ENCODE measurements around the gene PSD4.
"Not testable (repeated sequence)": the region's sequence is repeated elsewhere in the genome, so short reads cannot be mapped to it uniquely, and the experiment has no call there.

The PSD4 gene

DNA sequence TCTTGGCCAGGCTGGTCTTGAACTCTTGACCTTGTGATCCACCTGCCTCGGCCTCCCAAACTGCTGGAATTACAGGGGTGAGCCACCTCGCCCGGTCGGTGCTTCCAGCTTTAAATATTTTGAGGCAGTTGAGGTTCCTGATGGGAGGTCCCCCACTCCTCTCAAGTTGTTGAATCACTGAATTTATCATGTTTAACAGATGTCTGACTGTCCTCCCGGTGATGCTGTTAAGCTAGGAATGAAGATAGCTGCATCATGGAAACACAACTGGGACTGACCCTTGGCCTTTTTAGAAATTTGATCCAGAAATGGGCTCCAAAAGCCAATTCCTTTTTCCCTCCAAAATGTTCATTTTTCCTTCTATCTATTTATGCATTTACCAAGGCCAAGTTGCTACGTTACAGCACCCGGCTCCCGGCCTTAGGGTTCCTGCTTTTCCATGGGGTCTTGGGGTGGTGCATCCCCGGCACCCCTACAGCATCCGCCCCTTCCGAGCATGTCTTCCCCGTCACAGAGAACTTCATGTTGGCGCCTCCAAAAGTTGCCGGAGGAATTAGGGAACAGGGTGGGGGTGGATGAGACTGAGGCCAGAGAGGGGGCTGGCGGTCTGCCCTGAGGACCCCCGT is 61.1 kb downstream of the PSD4 start:
- no peak overlapping the region for H3K4me3 ChIP-seq (ENCODE audit: low read depth, low read length)
- TF ChIP-seq, protein P1, sequence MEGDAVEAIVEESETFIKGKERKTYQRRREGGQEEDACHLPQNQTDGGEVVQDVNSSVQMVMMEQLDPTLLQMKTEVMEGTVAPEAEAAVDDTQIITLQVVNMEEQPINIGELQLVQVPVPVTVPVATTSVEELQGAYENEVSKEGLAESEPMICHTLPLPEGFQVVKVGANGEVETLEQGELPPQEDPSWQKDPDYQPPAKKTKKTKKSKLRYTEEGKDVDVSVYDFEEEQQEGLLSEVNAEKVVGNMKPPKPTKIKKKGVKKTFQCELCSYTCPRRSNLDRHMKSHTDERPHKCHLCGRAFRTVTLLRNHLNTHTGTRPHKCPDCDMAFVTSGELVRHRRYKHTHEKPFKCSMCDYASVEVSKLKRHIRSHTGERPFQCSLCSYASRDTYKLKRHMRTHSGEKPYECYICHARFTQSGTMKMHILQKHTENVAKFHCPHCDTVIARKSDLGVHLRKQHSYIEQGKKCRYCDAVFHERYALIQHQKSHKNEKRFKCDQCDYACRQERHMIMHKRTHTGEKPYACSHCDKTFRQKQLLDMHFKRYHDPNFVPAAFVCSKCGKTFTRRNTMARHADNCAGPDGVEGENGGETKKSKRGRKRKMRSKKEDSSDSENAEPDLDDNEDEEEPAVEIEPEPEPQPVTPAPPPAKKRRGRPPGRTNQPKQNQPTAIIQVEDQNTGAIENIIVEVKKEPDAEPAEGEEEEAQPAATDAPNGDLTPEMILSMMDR (IDR thresholded peaks at IDR 0.05; ENCODE audit: low read depth, low read length, missing control alignments) = no peak
- DNase-seq (ENCODE audit: low read depth) = no peak

DNA sequence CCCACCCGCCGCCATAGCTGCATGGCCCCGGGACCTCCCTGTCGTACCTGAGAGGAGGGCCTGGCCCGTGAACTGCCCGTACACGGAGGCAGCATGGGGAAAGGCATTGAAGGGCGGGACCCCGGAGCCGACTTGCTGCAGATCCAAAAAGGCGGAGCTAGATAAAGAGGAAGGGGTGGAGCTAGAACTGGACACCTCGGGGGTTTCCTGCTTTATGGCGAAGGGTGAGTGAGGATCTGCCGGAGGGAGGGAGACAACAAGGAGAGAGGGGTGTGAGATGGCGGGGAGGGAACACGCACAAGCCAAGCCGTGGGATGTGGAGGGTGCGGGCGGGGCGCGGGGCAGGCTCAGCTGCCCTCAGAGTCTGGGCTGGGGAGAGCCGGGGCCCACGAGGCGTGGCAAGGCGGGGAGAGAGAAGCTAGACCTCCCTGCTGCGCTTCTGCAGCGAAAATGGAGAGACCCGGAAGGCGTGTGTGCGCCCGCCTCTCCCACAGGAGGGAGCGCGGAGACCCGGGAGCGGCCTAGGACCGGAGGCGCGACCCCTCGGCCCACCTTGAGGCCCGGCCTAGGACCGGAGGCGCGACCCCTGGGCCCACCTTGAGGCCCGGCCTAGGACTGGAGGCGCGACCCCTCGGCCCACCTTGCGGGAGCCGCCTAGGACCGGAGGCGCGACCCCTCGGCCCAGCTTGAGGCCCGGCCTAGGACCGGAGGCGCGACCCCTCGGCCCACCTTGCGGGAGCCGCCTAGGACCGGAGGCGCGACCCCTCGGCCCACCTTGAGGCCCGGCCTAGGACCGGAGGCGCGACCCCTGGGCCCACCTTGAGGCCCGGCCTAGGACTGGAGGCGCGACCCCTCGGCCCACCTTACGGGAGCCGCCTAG is 61.8 kb downstream of the PSD4 start:
- H3K4me3 ChIP-seq (ENCODE audit: low read depth, low read length) = peak overlapping the region; percentile 7; the same call in 1 of the 2 replicates
- not testable (repeated sequence) for DNase-seq (ENCODE audit: low read depth)

DNA sequence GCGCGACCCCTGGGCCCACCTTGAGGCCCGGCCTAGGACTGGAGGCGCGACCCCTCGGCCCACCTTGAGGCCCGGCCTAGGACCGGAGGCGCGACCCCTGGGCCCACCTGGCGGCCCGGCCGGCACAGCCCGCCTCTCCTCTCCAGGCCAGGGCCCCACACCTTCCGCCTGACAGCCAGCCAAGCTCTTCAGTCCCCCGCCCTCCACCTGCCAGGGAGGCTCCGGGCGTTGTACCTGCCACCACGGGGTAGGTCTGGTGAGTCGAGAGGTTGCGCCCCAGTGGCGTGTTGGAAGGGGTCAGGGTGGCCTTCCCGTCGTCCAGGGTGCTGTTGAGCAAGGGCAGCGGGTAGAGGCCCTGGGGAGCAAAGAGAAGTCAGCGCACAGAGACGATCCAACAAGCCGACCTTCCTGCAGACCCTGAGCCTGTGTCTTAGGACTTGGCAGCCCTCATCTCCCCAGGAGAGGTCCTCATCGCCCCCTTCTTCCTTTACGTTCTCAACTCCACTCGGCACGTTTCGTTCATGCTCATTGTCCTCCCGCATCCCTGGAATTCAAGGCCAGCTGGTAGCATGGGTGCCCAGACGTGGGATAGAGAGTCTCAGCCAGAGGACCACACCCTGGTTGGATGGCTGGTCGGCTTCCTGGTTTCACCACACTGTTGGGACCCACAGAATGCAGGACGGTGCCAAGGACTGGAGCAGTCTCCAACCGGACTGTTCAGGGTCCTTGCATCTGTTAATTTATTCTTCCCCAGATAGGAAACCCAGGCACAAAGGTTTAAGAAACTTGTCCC is 62.8 kb downstream of the PSD4 start:
- TF ChIP-seq, protein P1 (IDR thresholded peaks at IDR 0.05; ENCODE audit: low read depth, low read length, missing control alignments) = no peak
- no peak overlapping the region for H3K4me3 ChIP-seq (ENCODE audit: low read depth, low read length)
- DNase-seq (ENCODE audit: low read depth) = no peak

DNA sequence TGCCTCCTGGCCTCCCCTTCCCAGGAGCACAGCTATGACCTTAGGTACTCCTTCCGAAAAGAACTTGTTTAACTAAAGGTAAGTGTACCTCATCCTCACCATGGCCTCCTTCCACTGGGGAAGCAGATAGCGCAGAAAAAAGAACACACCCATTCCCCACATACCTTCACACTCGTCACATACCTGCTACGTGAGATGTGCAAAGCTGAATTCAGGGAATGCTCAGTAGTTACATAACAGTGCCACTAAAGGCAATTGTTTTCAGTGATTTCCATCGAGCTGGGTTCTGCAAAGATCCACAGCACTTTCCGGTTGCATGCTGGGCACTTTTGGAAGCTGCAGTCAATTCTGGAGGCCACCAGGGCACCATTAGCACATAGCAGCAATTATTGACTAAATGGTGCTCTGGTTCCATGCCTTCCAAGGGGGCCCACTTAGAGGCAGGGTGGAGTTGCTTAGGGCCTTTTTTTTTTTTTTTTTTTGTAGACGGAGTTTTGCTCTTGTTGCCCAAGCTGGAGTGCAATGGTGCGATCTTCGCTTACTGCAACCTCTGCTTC is 63.9 kb downstream of the PSD4 start:
- no peak for DNase-seq (ENCODE audit: low read depth)
- no peak overlapping the region for H3K4me3 ChIP-seq (ENCODE audit: low read depth, low read length)
- TF ChIP-seq, protein P1 (IDR thresholded peaks at IDR 0.05; ENCODE audit: low read depth, low read length, missing control alignments) = no peak

DNA sequence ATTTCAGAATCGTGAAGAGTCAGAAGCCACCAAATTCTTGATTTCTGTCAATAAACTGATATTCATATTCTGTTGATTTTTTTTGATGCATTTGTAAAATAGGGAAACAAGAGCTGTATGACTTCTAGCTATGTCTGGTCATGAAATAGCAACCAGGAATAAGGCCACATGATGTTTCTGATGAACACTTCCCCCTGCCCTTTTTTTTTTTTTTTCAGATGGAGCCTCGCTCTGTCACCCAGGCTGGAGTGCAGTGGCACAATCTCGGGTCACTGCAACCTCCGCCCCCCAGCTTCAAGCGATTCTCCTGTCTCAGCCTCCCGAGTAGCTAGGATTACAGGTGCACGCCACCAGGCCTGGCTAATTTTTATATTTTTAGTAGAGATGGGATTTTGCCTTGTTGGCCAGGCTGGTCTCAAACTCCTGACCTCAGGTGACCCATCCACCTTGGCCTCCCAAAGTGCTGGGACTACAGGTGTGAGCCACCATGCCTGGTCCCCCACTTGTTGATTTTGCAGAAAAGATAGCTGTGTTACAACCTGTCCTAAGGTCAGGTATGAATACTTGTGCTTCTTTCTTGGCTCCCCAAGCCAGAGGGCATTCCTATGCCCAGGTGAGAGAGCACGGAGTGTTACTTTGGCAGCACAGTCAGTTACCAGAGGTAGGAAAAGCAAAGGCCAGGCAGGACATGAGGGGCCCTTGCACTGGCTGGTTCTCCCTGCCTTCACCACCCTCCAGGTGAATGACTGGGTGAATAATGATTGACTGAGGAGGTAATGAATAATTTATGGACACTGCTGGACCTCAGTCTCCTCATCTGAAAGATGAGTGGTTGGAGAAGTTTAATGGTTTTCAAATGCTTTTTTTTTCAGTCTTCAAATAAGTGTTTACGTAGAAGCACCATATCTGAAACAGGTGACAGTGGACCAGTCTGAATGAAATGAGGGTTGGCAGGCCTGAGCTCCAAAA is 65.4 kb downstream of the PSD4 start:
- H3K4me3 ChIP-seq (ENCODE audit: low read depth, low read length) = no peak overlapping the region
- DNase-seq (ENCODE audit: low read depth) = no peak
- TF ChIP-seq, protein P1 (IDR thresholded peaks at IDR 0.05; ENCODE audit: low read depth, low read length, missing control alignments) = no peak

DNA sequence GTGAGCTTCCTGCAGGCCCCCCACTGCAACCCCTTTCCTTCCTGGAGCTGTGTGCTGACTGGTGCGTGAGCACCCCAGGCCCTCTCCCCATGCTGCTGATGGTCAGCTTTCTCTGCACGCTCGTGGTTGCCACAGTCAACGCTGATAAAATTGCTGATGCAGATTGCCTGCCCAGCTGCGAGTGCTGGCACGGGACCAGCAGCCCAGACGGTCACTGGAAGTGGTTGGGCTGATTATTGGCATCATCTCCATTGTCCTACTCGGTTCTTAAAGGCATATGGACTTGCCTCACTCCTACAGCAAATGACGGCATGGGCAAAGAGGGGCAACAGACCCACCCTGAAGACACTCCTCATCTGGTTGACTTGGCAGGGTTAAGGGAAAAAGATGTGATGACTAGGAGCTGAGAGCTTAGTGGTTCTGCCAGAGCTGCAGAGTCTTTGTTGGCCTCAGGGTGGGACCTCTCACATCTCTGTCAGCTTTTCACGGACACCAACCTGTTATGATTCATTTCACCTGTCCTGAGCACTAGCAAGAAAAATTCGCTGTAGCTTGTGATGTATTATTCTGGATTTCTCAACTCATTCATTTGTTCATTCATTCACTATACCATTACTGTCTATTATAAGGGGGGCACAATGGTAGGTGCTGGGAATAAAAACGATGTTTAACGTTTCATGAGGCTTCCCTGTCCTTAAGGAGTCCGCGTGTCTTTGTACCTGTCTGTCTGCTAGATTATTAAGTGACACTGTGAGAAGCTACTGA is 66.6 kb downstream of the PSD4 start:
- TF ChIP-seq, protein P1 (IDR thresholded peaks at IDR 0.05; ENCODE audit: low read depth, low read length, missing control alignments) = no peak
- H3K4me3 ChIP-seq (ENCODE audit: low read depth, low read length) = no peak overlapping the region
- no peak for DNase-seq (ENCODE audit: low read depth)
